Thoracic aorta (tissue), 2 donors: Measurements from ENCODE around the gene PPP4R1. TPM values are rescaled to one million over a fixed set of nuclear protein-coding genes. Genes with fewer than 3 reads are reported as not detected.

Experiments
- ATAC-seq: fragments of 150-250 bp; one replicate; pipeline ENCODE4 v1.8.0; 2017; ENCODE audit warnings: low read depth; ENCODE audit not compliant: insufficient number of reproducible peaks, low FRiP score
- DNase-seq: peaks from one replicate; pipeline ENCODE4 v3.0.0-alpha.2; 2020; ENCODE audit warnings: low spot score
- H3K27ac ChIP-seq, 2 donors: fragments of 200-600 bp; sonication (generic); 1 replicate in 1 of 2; 2 replicates in 1 of 2; pipeline ENCODE4 v1.5.1; 2016; ENCODE audit warnings: mild to moderate bottlenecking in 2 of 2, moderate library complexity in 2 of 2
- H3K27me3 ChIP-seq: fragments of 200-600 bp; sonication (generic); replicated peaks from 2 replicates; pipeline ENCODE4 v1.6.0; 2016; ENCODE audit warnings: mild to moderate bottlenecking; ENCODE audit not compliant: insufficient read depth
- H3K36me3 ChIP-seq: fragments of 200-600 bp; sonication (generic); one replicate; pipeline ENCODE4 v1.5.1; 2016
- H3K4me1 ChIP-seq, 2 donors: fragments of 200-600 bp; sonication (generic); 1 replicate in 1 of 2; 2 replicates in 1 of 2; pipeline versions ENCODE4 v1.5.1 to v1.6.0; 2016; ENCODE audit warnings: low read depth in 2 of 2, mild to moderate bottlenecking in 1 of 2; ENCODE audit not compliant: control insufficient read depth in 1 of 2
- H3K4me3 ChIP-seq: fragments of 200-600 bp; sonication (generic); 2 replicates; pipeline ENCODE4 v1.5.1; 2016; ENCODE audit warnings: mild to moderate bottlenecking
- H3K9me3 ChIP-seq: fragments of 200-600 bp; sonication (generic); 2 replicates; pipeline ENCODE4 v1.5.1; 2016
- total RNA-seq, 2 donors: library from RNA; depleted of rRNA; stranded (reverse); fragments of >200 nt; gene quantifications; one replicate each; pipeline versions ENCODE4 v1.1.0 to v1.2.3, GENCODE V29; 2016
- TF ChIP-seq, protein P1 (sequence below): fragments of 200-600 bp; sonication (generic); IDR thresholded peaks from one replicate; pipeline ENCODE4 v1.5.1; 2019; ENCODE audit warnings: antibody characterized with exemption

PPP4R1 gene
- total RNA-seq, 2 donors from 2014 or later, result 89.3 to 121 TPM

DNA sequence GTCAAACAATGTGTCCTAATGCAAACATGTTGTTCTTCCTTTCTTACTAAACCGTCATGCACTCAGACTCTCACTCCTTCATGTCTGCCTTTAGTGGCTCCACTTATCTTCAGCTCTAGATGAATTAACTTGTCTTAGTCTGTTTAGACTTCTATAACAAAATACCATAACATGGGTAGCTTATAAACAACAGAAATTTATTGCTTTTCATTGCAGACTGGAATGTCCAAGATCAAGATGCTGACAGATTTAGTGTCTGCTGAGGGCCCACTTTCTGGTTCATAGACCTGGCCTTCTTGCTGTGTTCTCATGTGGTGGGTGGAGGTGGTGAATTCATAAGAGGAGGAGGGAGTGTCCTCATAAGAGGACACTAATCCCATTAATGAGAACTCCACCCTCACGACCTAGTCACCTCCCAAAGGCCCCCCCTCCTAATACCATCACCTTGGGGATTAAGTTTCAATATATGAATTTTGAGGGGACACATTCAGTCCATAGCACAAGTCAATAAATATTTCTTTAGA lies 106.7 kb downstream of the PPP4R1 start:
- Histone ChIP-seq H3K27me3 (no peaks in the 10 kb centered on the region), H3K4me3 (no peak overlapping the region), H3K36me3 (no peaks in the 10 kb centered on the region), H3K4me1 (peaks cover 0 to 4% of the 10 kb centered on the region in 2 donors), H3K27ac (no peak overlapping the region), H3K9me3 (no peaks in the 10 kb centered on the region)
- TF ChIP-seq, protein P1, sequence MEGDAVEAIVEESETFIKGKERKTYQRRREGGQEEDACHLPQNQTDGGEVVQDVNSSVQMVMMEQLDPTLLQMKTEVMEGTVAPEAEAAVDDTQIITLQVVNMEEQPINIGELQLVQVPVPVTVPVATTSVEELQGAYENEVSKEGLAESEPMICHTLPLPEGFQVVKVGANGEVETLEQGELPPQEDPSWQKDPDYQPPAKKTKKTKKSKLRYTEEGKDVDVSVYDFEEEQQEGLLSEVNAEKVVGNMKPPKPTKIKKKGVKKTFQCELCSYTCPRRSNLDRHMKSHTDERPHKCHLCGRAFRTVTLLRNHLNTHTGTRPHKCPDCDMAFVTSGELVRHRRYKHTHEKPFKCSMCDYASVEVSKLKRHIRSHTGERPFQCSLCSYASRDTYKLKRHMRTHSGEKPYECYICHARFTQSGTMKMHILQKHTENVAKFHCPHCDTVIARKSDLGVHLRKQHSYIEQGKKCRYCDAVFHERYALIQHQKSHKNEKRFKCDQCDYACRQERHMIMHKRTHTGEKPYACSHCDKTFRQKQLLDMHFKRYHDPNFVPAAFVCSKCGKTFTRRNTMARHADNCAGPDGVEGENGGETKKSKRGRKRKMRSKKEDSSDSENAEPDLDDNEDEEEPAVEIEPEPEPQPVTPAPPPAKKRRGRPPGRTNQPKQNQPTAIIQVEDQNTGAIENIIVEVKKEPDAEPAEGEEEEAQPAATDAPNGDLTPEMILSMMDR, result no peak
- DNase-seq, result no peak
- ATAC-seq, result no peak

DNA sequence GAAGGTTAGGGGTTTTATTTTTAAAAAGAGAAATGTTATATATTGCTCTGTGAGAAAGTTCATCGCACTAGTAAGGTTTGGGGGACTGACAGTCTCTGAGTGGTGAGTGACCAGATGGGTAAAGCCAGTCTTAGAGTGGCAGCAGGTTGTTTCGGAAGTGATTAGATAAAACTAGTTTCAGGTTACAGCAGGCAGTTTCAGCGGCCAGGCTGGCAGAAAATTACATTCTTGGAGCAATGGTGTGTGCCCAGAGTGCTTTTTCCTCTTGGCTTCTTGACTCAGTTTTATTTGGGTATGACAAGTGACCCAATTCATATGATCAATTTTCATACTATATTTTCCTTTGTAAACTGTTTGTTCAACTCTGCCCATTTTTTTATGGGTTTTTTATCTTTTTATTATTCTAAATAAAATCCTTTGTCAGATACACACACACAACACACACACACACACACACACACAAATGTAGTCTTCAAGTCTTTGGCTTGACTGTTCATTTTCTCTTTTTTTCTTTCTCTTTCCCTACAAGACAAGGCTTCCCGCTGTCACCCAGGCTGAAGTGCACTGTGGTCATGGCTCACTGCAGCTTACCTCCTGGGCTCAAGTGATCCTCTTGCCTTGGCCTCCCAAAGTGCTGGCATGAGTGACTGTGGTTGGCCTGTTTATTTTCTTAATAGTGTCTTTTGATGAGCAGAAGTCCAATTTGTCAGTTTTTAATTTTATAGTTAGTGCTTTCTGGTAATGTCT lies 108.1 kb downstream of the PPP4R1 start:
- Histone ChIP-seq H3K36me3 (no peaks in the 10 kb centered on the region), H3K27me3 (no peaks in the 10 kb centered on the region), H3K27ac (no peak overlapping the region), H3K4me1 (peaks cover 0 to 4% of the 10 kb centered on the region in 2 donors), H3K9me3 (no peaks in the 10 kb centered on the region), H3K4me3 (no peak overlapping the region)
- TF ChIP-seq, protein P1, result no peak
- ATAC-seq, result no peak
- DNase-seq, result no peak

Other genes starting within 250 kb of the PPP4R1 start
- gene RALBP1, start 139.0 kb downstream of the PPP4R1 start, total RNA-seq, result 10 to 100 TPM; 47.1 to 54.2 TPM
- gene RAB31, start 93.7 kb upstream of the PPP4R1 start, total RNA-seq, result 100 to 1,000 TPM in 1 of 2 donors, 10 to 100 TPM in 1; 92.9 to 110 TPM